Activated naive CD4-positive, alpha-beta T cell treated with anti-CD3 and anti-CD28 coated beads, Interleukin-2, amount 50 U/mL, for 16 hours (primary cell): ENCODE measurements around the gene TREH.
"Not testable (repeated sequence)": the region's sequence is repeated elsewhere in the genome, so short reads cannot be mapped to it uniquely, and the experiment has no call there.

ENCODE experiments used
- DNase-seq: peaks from one replicate; pipeline ENCODE4 v3.0.0-alpha.2; 2020

The TREH gene

GRCh38 chr11:118627566-118627965, 51.9 kb downstream of the TREH start:
- DNase-seq, result no peak

GRCh38 chr11:118625976-118626375, 53.5 kb downstream of the TREH start:
- no peak for DNase-seq

- DNase-seq, result no peak
These were observed 54.3 kb downstream of the TREH start for GRCh38 chr11:118625036-118625690.

- no peak for DNase-seq
These were observed 56.2 kb downstream of the TREH start for GRCh38 chr11:118623269-118623655.

- no peak for DNase-seq
These were observed 56.8 kb downstream of the TREH start for GRCh38 chr11:118622376-118623268.

GRCh38 chr11:118621784-118622375, 57.6 kb downstream of the TREH start:
- DNase-seq, result no peak

- DNase-seq, result peak; percentile 32
These were observed 58.2 kb downstream of the TREH start for GRCh38 chr11:118621071-118621783.

- no peak for DNase-seq
These were observed 58.9 kb downstream of the TREH start for GRCh38 chr11:118620529-118621070.

- no peak for DNase-seq
These were observed 59.8 kb downstream of the TREH start for GRCh38 chr11:118619444-118620197.

- no peak for DNase-seq
These were observed 60.5 kb downstream of the TREH start for GRCh38 chr11:118618991-118619375.

GRCh38 chr11:118618115-118618990, 61.1 kb downstream of the TREH start:
- DNase-seq, result no peak

GRCh38 chr11:118615976-118616371, 63.5 kb downstream of the TREH start:
- no peak for DNase-seq

GRCh38 chr11:118615282-118615975, 64.0 kb downstream of the TREH start:
- no peak for DNase-seq

GRCh38 chr11:118614511-118614910, 64.9 kb downstream of the TREH start:
- DNase-seq, result no peak

GRCh38 chr11:118612378-118612777, 67.1 kb downstream of the TREH start:
- DNase-seq, result no peak

- DNase-seq, result not testable (repeated sequence)
These were observed 68.0 kb downstream of the TREH start for GRCh38 chr11:118611433-118611795.

GRCh38 chr11:118610773-118611432, 68.5 kb downstream of the TREH start:
- DNase-seq, result peak; percentile 89

- DNase-seq, result no peak
These were observed 69.2 kb downstream of the TREH start for GRCh38 chr11:118610225-118610772.

GRCh38 chr11:118609380-118610224, 69.8 kb downstream of the TREH start:
- peak; percentile 44 for DNase-seq
